WTC11 (cell line): ENCODE results near the gene SOS2. TPM values are rescaled to one million over a fixed set of nuclear protein-coding genes. Genes with fewer than 3 reads are reported as not detected.

Experiments
- ATAC-seq: fragments of 200-7000 bp; cut with Tn5 transposase; 2 replicates; pipeline ENCODE4 v1.10.0; 2021; ENCODE audit warnings: mild to moderate bottlenecking, moderate library complexity
- CTCF ChIA-PET: fragments of 300-600 bp; sonication (Branson Sonifier 250); formaldehyde crosslinking; loops from one replicate; lab custom pipeline; 2021; ENCODE audit warnings: antibody characterized with exemption; lab: Charles Lee
- POLR2A ChIA-PET: fragments of 350-600 bp; sonication (Branson Sonifier 250); formaldehyde crosslinking; loops from one replicate; lab custom pipeline; 2021; ENCODE audit warnings: antibody characterized with exemption; lab: Charles Lee
- DNase-seq: peaks from one replicate; pipeline ENCODE4 v3.0.0; 2021; ENCODE audit warnings: low spot score
- H3K27ac Mint-ChIP-seq: 2 replicates; pipeline ENCODE4 v1.8.0; 2021; ENCODE audit warnings: mixed read lengths
- H3K27me3 Mint-ChIP-seq: 2 replicates; pipeline ENCODE4 v1.8.0; 2021; ENCODE audit warnings: low read depth, mild to moderate bottlenecking, moderate library complexity, mixed read lengths
- H3K36me3 Mint-ChIP-seq: 2 replicates; pipeline ENCODE4 v1.8.0; 2021; ENCODE audit warnings: mixed read lengths
- H3K4me1 Mint-ChIP-seq: 2 replicates; pipeline ENCODE4 v1.8.0; 2022; ENCODE audit warnings: mixed read lengths
- H3K4me3 Mint-ChIP-seq: 2 replicates; pipeline ENCODE4 v1.8.0; 2021; ENCODE audit warnings: mild to moderate bottlenecking, moderate library complexity, mixed read lengths
- H3K9me3 Mint-ChIP-seq: 2 replicates; pipeline ENCODE4 v1.8.0; 2021; ENCODE audit warnings: mixed read lengths
- ARID4B ChIP-seq: sonication (generic); formaldehyde crosslinking; IDR thresholded peaks from 2 replicates; pipeline ENCODE4 v1.8.0; 2023; ENCODE audit warnings: missing genetic modification reagents, mild to moderate bottlenecking, borderline replicate concordance
- CDX4 ChIP-seq: fragments of 250-450 bp; sonication (Bioruptor Pico); IDR thresholded peaks from 2 replicates; pipeline ENCODE4 v1.9.0; 2021; ENCODE audit warnings: moderate library complexity, mild to moderate bottlenecking, inconsistent platforms, borderline replicate concordance
- CREM ChIP-seq: sonication (generic); formaldehyde crosslinking; IDR thresholded peaks from 2 replicates; pipeline ENCODE4 v1.8.1; 2022; ENCODE audit warnings: mild to moderate bottlenecking, missing genetic modification reagents, moderate library complexity
- E2F4 ChIP-seq: sonication (generic); formaldehyde crosslinking; IDR thresholded peaks from 2 replicates; pipeline ENCODE4 v1.8.1; 2022; ENCODE audit warnings: low read depth, mild to moderate bottlenecking, moderate library complexity, missing genetic modification reagents, borderline replicate concordance
- ELF4 ChIP-seq: sonication (generic); formaldehyde crosslinking; IDR thresholded peaks from 2 replicates; pipeline ENCODE4 v1.8.1; 2022; ENCODE audit warnings: low read depth, mild to moderate bottlenecking, moderate library complexity, missing genetic modification reagents
- FOXJ3 ChIP-seq: sonication (generic); formaldehyde crosslinking; IDR thresholded peaks from 2 replicates; pipeline ENCODE4 v1.9.0; 2021; ENCODE audit warnings: missing genetic modification reagents, mild to moderate bottlenecking, borderline replicate concordance
- GRHL2 ChIP-seq: fragments of 250-450 bp; sonication (Bioruptor Pico); IDR thresholded peaks from 2 replicates; pipeline ENCODE4 v1.8.0; 2022; ENCODE audit warnings: mild to moderate bottlenecking, moderate library complexity; ENCODE audit not compliant: insufficient replicate concordance, severe bottlenecking
- HMGA2 ChIP-seq: fragments of 250-450 bp; sonication (Bioruptor Pico); IDR thresholded peaks from 2 replicates; pipeline ENCODE4 v1.4.0; 2021; ENCODE audit warnings: mild to moderate bottlenecking, moderate library complexity
- MLX ChIP-seq: sonication (generic); formaldehyde crosslinking; IDR thresholded peaks from 2 replicates; pipeline ENCODE4 v1.8.1; 2023; ENCODE audit warnings: mild to moderate bottlenecking, missing genetic modification reagents, moderate library complexity
- MYBL2 ChIP-seq: sonication (generic); formaldehyde crosslinking; IDR thresholded peaks from 2 replicates; pipeline ENCODE4 v1.8.1; 2023; ENCODE audit warnings: mild to moderate bottlenecking, moderate library complexity, missing genetic modification reagents
- NR2C2 ChIP-seq: sonication (generic); formaldehyde crosslinking; IDR thresholded peaks from 2 replicates; pipeline ENCODE4 v1.8.0; 2022; ENCODE audit warnings: mild to moderate bottlenecking, missing genetic modification reagents
- NR3C1 ChIP-seq: sonication (generic); formaldehyde crosslinking; conservative IDR thresholded peaks from 2 replicates; pipeline ENCODE4 v1.8.1; 2023; ENCODE audit warnings: low read depth, mild to moderate bottlenecking, missing genetic modification reagents
- PRRX2 ChIP-seq: fragments of 250-450 bp; sonication (Bioruptor Pico); IDR thresholded peaks from 2 replicates; pipeline ENCODE4 v1.8.0; 2021; ENCODE audit warnings: mild to moderate bottlenecking
- RORB ChIP-seq: fragments of 250-450 bp; sonication (Bioruptor Pico); IDR thresholded peaks from 2 replicates; pipeline ENCODE4 v1.9.0; 2021; ENCODE audit warnings: mild to moderate bottlenecking
- USF1 ChIP-seq: sonication (generic); formaldehyde crosslinking; IDR thresholded peaks from 2 replicates; pipeline ENCODE4 v1.8.0; 2022; ENCODE audit warnings: mild to moderate bottlenecking, missing genetic modification reagents
- ZBTB21 ChIP-seq: sonication (generic); formaldehyde crosslinking; IDR thresholded peaks from 2 replicates; pipeline ENCODE4 v1.8.1; 2023; ENCODE audit warnings: mild to moderate bottlenecking, missing genetic modification reagents, borderline replicate concordance
- ZBTB43 ChIP-seq: sonication (generic); formaldehyde crosslinking; IDR thresholded peaks from 2 replicates; pipeline ENCODE4 v1.8.1; 2023; ENCODE audit warnings: mild to moderate bottlenecking, missing genetic modification reagents
- ZMAT4 ChIP-seq: fragments of 250-450 bp; sonication (Bioruptor Pico); IDR thresholded peaks from 2 replicates; pipeline ENCODE4 v1.9.0; 2021; ENCODE audit warnings: mild to moderate bottlenecking
- ZNF281 ChIP-seq: sonication (generic); formaldehyde crosslinking; IDR thresholded peaks from 2 replicates; pipeline ENCODE4 v1.8.0; 2023; ENCODE audit warnings: mild to moderate bottlenecking, missing genetic modification reagents
- ZNF416 ChIP-seq: fragments of 250-450 bp; sonication (Bioruptor Pico); IDR thresholded peaks from 2 replicates; pipeline ENCODE4 v1.9.0; 2021; ENCODE audit warnings: mild to moderate bottlenecking, inconsistent platforms
- ZNF671 ChIP-seq: fragments of 250-450 bp; sonication (Bioruptor Pico); IDR thresholded peaks from 2 replicates; pipeline ENCODE4 v1.8.0; 2021; ENCODE audit warnings: mild to moderate bottlenecking
- total RNA-seq: library from RNA; stranded (reverse); gene quantifications from 3 replicates; pipeline ENCODE4 v1.2.3, GENCODE V29; 2021

The SOS2 gene
- total RNA-seq, 1 experiment from 2014 or later = 11.0 TPM

GRCh38 chr14:50222055-50222613 lies 9.2 kb downstream of the SOS2 start:
- ATAC-seq (no peak), DNase-seq (no peak)
- Mint-ChIP-seq H3K9me3 (no peaks in the 10 kb centered on the region), H3K27me3 (no peaks in the 10 kb centered on the region), H3K36me3 (no peaks in the 10 kb centered on the region), H3K4me3 (no peak overlapping the region), H3K27ac (peak overlapping the region; percentile 68), H3K4me1 (peaks cover 28% of the 10 kb centered on the region)
- TF ChIP-seq GRHL2 (CRISPR knock-in tag) = no peak
- no peak for TF ChIP-seq ZBTB43 (CRISPR knock-in tag)
- no peak for TF ChIP-seq E2F4 (CRISPR knock-in tag)
- TF ChIP-seq NR3C1 (CRISPR knock-in tag) = no peak
- TF ChIP-seq FOXJ3 = no peak
- TF ChIP-seq CREM (CRISPR knock-in tag) = no peak
- TF ChIP-seq MYBL2 (CRISPR knock-in tag) = no peak
- TF ChIP-seq ZBTB21 (CRISPR knock-in tag) = no peak
- TF ChIP-seq NR2C2 (CRISPR knock-in tag) = no peak
- TF ChIP-seq ZMAT4 (CRISPR knock-in tag) = no peak
- no peak for TF ChIP-seq RORB (CRISPR knock-in tag)
- no peak for TF ChIP-seq ZNF416 (CRISPR knock-in tag)
- no peak for TF ChIP-seq ZNF671 (CRISPR knock-in tag)
- ChIA-PET CTCF (no interaction called here), POLR2A (no interaction called here)

GRCh38 chr14:50218501-50218900 lies 12.9 kb downstream of the SOS2 start:
- Mint-ChIP-seq H3K4me1 (peaks cover 14% of the 10 kb centered on the region), H3K4me3 (no peak overlapping the region), H3K9me3 (no peaks in the 10 kb centered on the region), H3K36me3 (no peaks in the 10 kb centered on the region), H3K27me3 (no peaks in the 10 kb centered on the region), H3K27ac (no peak overlapping the region)
- ATAC-seq = no peak
- POLR2A ChIA-PET = no interaction called here
- CTCF ChIA-PET = no interaction called here
- no peak for DNase-seq
- TF ChIP-seq HMGA2 (CRISPR knock-in tag) (no peak), ELF4 (CRISPR knock-in tag) (no peak), USF1 (CRISPR knock-in tag) (no peak), ZNF281 (CRISPR knock-in tag) (no peak), E2F4 (CRISPR knock-in tag) (no peak), CDX4 (CRISPR knock-in tag) (no peak), PRRX2 (CRISPR knock-in tag) (no peak), ARID4B (CRISPR knock-in tag) (no peak), MLX (CRISPR knock-in tag) (no peak)
